NCI-H146 treated with DMSO at 0.1 percent for 48 hours (cell line): ENCODE measurements around the gene TTC27.
"Not testable (repeated sequence)": the region's sequence is repeated elsewhere in the genome, so short reads cannot be mapped to it uniquely, and the experiment has no call there.

Experiments
- DNase-seq: peaks from one replicate; lab custom pipeline; 2025; ENCODE audit not compliant: unreplicated experiment; lab: John Stamatoyannopoulos, UW

Gene TTC27

GRCh38 chr2:32627814-32628579 is at the start of gene TTC27:
TTC27 (plus strand) TSS chr2:32628050; CDS start chr2:32628293, 243 bp downstream.
- peak; percentile 87 for DNase-seq

- DNase-seq, result no peak
Measured at GRCh38 chr2:32591669-32592463, 36.0 kb upstream of the TTC27 start.

- DNase-seq, result no peak
Measured at GRCh38 chr2:32594573-32594972, 33.3 kb upstream of the TTC27 start.

GRCh38 chr2:32611366-32611765 is 16.5 kb upstream of the TTC27 start:
- DNase-seq, result no peak

GRCh38 chr2:32611771-32612170 is 16.1 kb upstream of the TTC27 start:
- DNase-seq, result no peak

- DNase-seq, result no peak
Measured at GRCh38 chr2:32614084-32614483, 13.8 kb upstream of the TTC27 start.

- no peak for DNase-seq
Measured at GRCh38 chr2:32617599-32618189, 10.2 kb upstream of the TTC27 start.

GRCh38 chr2:32622570-32623310 is 5.1 kb upstream of the TTC27 start:
- no peak for DNase-seq

GRCh38 chr2:32623311-32623706 is 4.5 kb upstream of the TTC27 start:
- DNase-seq, result no peak

- DNase-seq, result no peak
Measured at GRCh38 chr2:32624812-32625211, 3.0 kb upstream of the TTC27 start.

- no peak for DNase-seq
Measured at GRCh38 chr2:32626639-32627221, 1.1 kb upstream of the TTC27 start.

- DNase-seq, result no peak
Measured at GRCh38 chr2:32627441-32627813, 423 bp upstream of the TTC27 start.

- no peak for DNase-seq
Measured at GRCh38 chr2:32632089-32632488, 4.2 kb downstream of the TTC27 start.

- no peak for DNase-seq
Measured at GRCh38 chr2:32633040-32633439, 5.2 kb downstream of the TTC27 start.

- not testable (repeated sequence) for DNase-seq
Measured at GRCh38 chr2:32638548-32638947, 10.7 kb downstream of the TTC27 start.

GRCh38 chr2:32641180-32641579 is 13.3 kb downstream of the TTC27 start:
- DNase-seq, result no peak

GRCh38 chr2:32647180-32647651 is 19.4 kb downstream of the TTC27 start:
- no peak for DNase-seq

GRCh38 chr2:32652555-32653209 is 24.8 kb downstream of the TTC27 start:
- no peak for DNase-seq

GRCh38 chr2:32656069-32656468 is 28.2 kb downstream of the TTC27 start:
- DNase-seq, result no peak

GRCh38 chr2:32663864-32664263 is 36.0 kb downstream of the TTC27 start:
- DNase-seq, result no peak
